A673 (cell line): ENCODE measurements around the gene TGM3. TPM values are rescaled to one million over a fixed set of nuclear protein-coding genes. Genes with fewer than 3 reads are reported as not detected.

Experiments
- BruUV-seq: library from RNA; stranded (reverse); fragments of 400-500 nt; replicated peaks from 2 replicates; lab custom pipeline; 2021; lab: Mats Ljungman, UMichigan
- CTCF ChIA-PET: fragments of 300-600 bp; sonication (Branson Sonifier 250); formaldehyde crosslinking; loops from one replicate; lab custom pipeline; 2022; ENCODE audit warnings: antibody characterized with exemption; lab: Charles Lee
- POLR2A ChIA-PET: fragments of 300-600 bp; sonication (Branson Sonifier 250); formaldehyde crosslinking; loops from one replicate; lab custom pipeline; 2022; ENCODE audit warnings: antibody characterized with exemption; ENCODE audit not compliant: low non-redundant PET; lab: Charles Lee
- DNase-seq: peaks from one replicate; pipeline ENCODE4 v3.0.0-alpha.2; 2015; ENCODE audit warnings: low spot score
- H3K27ac ChIP-seq: fragments of 200-600 bp; sonication (generic); 2 replicates; pipeline ENCODE4 v1.5.1; 2016; ENCODE audit warnings: mixed run types, low read depth, mild to moderate bottlenecking, mixed read lengths, antibody characterized with exemption, low read length; ENCODE audit not compliant: poor library complexity, severe bottlenecking
- H3K27me3 ChIP-seq: fragments of 200-600 bp; sonication (generic); replicated peaks from 2 replicates; pipeline ENCODE4 v1.6.1; 2017; ENCODE audit warnings: mixed run types, low read depth, mild to moderate bottlenecking, mixed read lengths, antibody characterized with exemption, low read length; ENCODE audit not compliant: insufficient read depth, poor library complexity
- H3K36me3 ChIP-seq: fragments of 200-600 bp; sonication (generic); 2 replicates; pipeline ENCODE4 v1.6.1; 2016; ENCODE audit warnings: mixed run types, mild to moderate bottlenecking, mixed read lengths, antibody characterized with exemption, low read length; ENCODE audit not compliant: insufficient read depth, poor library complexity, severe bottlenecking
- H3K4me1 ChIP-seq: fragments of 200-600 bp; sonication (generic); 2 replicates; pipeline ENCODE4 v1.6.1; 2017; ENCODE audit warnings: mixed run types, mild to moderate bottlenecking, mixed read lengths, antibody characterized with exemption, low read length; ENCODE audit not compliant: insufficient read depth, poor library complexity, severe bottlenecking
- H3K4me3 ChIP-seq: fragments of 200-600 bp; sonication (generic); 2 replicates; pipeline ENCODE4 v1.5.1; 2016; ENCODE audit warnings: low read depth, mixed run types, mild to moderate bottlenecking, mixed read lengths, low read length; ENCODE audit not compliant: poor library complexity, severe bottlenecking
- H3K9me3 ChIP-seq: fragments of 200-600 bp; sonication (generic); 2 replicates; pipeline ENCODE4 v1.6.1; 2016; ENCODE audit warnings: mixed run types, low read depth, mild to moderate bottlenecking, mixed read lengths, antibody characterized with exemption, low read length; ENCODE audit not compliant: poor library complexity, severe bottlenecking
- CTCF ChIP-seq: fragments of 300-800, 200-600 bp; sonication (generic); conservative IDR thresholded peaks from 2 replicates; pipeline ENCODE4 v1.5.1; 2017; ENCODE audit warnings: low read depth, mild to moderate bottlenecking, antibody characterized with exemption, low read length, moderate library complexity, mixed read lengths
- EZH2 ChIP-seq: fragments of 200-600 bp; sonication (generic); IDR thresholded peaks from 2 replicates; pipeline ENCODE4 v1.6.1; 2017; ENCODE audit warnings: borderline replicate concordance, low read depth, mild to moderate bottlenecking, mixed read lengths, antibody characterized with exemption, low read length; ENCODE audit not compliant: poor library complexity, severe bottlenecking
- intact Hi-C: fragments of 100-400 bp; cut with micrococcal nuclease; formaldehyde crosslinking; loops from one replicate; pipeline ENCODE4 v1.10.0; 2022; ENCODE audit not compliant: unreplicated experiment
- total RNA-seq: library from RNA; stranded (reverse); gene quantifications from 2 replicates; pipeline ENCODE4 v1.2.3, GENCODE V29; 2021

The TGM3 gene
- total RNA-seq, 1 experiment from 2014 or later: 0.11 TPM

- intact Hi-C loops: no loop called here
- DNase-seq: no peak
- Histone ChIP-seq H3K4me1 (no peaks in the 10 kb centered on the region), H3K9me3 (no peaks in the 10 kb centered on the region), H3K27ac (no peak overlapping the region), H3K36me3 (no peaks in the 10 kb centered on the region), H3K4me3 (no peak overlapping the region), H3K27me3 (no peaks in the 10 kb centered on the region)
- TF ChIP-seq CTCF (no peak), EZH2 (no peak)
- BruUV-seq: no TSS peak
- ChIA-PET CTCF (interaction anchor here (0.6 kb wide), 1 partner anchor 1165 kb away, joined by 6 read pairs; no protein-coding TSS in a partner anchor), POLR2A (no interaction called here)
These were observed 1.5 kb downstream of the TGM3 start for GRCh38 chr20:2297357-2297728.

GRCh38 chr20:2298116-2298515 is 2.3 kb downstream of the TGM3 start:
- no peak overlapping the region for H3K27ac ChIP-seq
- H3K27me3 ChIP-seq: no peaks in the 10 kb centered on the region
- intact Hi-C loops: no loop called here
- no TSS peak for BruUV-seq
- no peak for TF ChIP-seq CTCF
- no peak for TF ChIP-seq EZH2
- ChIA-PET CTCF (no interaction called here), POLR2A (no interaction called here)
- H3K36me3 ChIP-seq: no peaks in the 10 kb centered on the region
- H3K9me3 ChIP-seq: no peaks in the 10 kb centered on the region
- no peaks in the 10 kb centered on the region for H3K4me1 ChIP-seq
- no peak overlapping the region for H3K4me3 ChIP-seq
- no peak for DNase-seq

- DNase-seq: no peak
- POLR2A ChIA-PET: no interaction called here
- CTCF ChIA-PET: no interaction called here
These were observed 2.9 kb downstream of the TGM3 start for GRCh38 chr20:2298701-2299100.

More at GRCh38 chr20:2298701-2299100, 2.9 kb downstream of the TGM3 start:
- Histone ChIP-seq H3K27ac (no peak overlapping the region), H3K4me3 (no peak overlapping the region), H3K9me3 (no peaks in the 10 kb centered on the region), H3K4me1 (no peaks in the 10 kb centered on the region), H3K36me3 (no peaks in the 10 kb centered on the region), H3K27me3 (no peaks in the 10 kb centered on the region)
- no TSS peak for BruUV-seq
- TF ChIP-seq CTCF: no peak
- TF ChIP-seq EZH2: no peak
- intact Hi-C loops: no loop called here
